GM21367 (cell line): Measurements from ENCODE around the gene IGFBPL1.
"Not testable (repeated sequence)": the region's sequence is repeated elsewhere in the genome, so short reads cannot be mapped to it uniquely, and the experiment has no call there.

Experiments
- ATAC-seq: cut with Tn5 transposase; IDR thresholded peaks from one replicate; pipeline ENCODE4 v1.9.1; 2021; ENCODE audit not compliant: unreplicated experiment

IGFBPL1 gene

GRCh38 chr9:38423973-38424843, at the start of gene IGFBPL1:
IGFBPL1 (minus strand) TSS chr9:38424454; CDS start chr9:38424424, 30 bp downstream.
- ATAC-seq: no peak

GRCh38 chr9:38472583-38473249, 48.5 kb upstream of the IGFBPL1 start:
- ATAC-seq: not testable (repeated sequence)

- no peak for ATAC-seq
Observed at GRCh38 chr9:38467404-38467803, 43.1 kb upstream of the IGFBPL1 start.

- ATAC-seq: no peak
Observed at GRCh38 chr9:38453835-38454234, 29.6 kb upstream of the IGFBPL1 start.

GRCh38 chr9:38451162-38451561, 26.9 kb upstream of the IGFBPL1 start:
- no peak for ATAC-seq

GRCh38 chr9:38447703-38448102, 23.4 kb upstream of the IGFBPL1 start:
- no peak for ATAC-seq

GRCh38 chr9:38445154-38446043, 21.1 kb upstream of the IGFBPL1 start:
- ATAC-seq: peak; percentile 87

GRCh38 chr9:38443597-38443996, 19.3 kb upstream of the IGFBPL1 start:
- no peak for ATAC-seq

GRCh38 chr9:38443181-38443580, 18.9 kb upstream of the IGFBPL1 start:
- no peak for ATAC-seq

GRCh38 chr9:38442473-38443096, 18.3 kb upstream of the IGFBPL1 start:
- no peak for ATAC-seq

GRCh38 chr9:38441347-38442085, 17.3 kb upstream of the IGFBPL1 start:
- no peak for ATAC-seq

GRCh38 chr9:38440516-38440915, 16.3 kb upstream of the IGFBPL1 start:
- no peak for ATAC-seq

- ATAC-seq: no peak
Observed at GRCh38 chr9:38439916-38440301, 15.7 kb upstream of the IGFBPL1 start.

GRCh38 chr9:38439291-38439915, 15.1 kb upstream of the IGFBPL1 start:
- ATAC-seq: no peak

GRCh38 chr9:38437193-38437823, 13.1 kb upstream of the IGFBPL1 start:
- no peak for ATAC-seq

- no peak for ATAC-seq
Observed at GRCh38 chr9:38436708-38437107, 12.5 kb upstream of the IGFBPL1 start.

GRCh38 chr9:38435521-38435920, 11.3 kb upstream of the IGFBPL1 start:
- ATAC-seq: no peak

- ATAC-seq: no peak
Observed at GRCh38 chr9:38434853-38435252, 10.6 kb upstream of the IGFBPL1 start.

GRCh38 chr9:38434365-38434764, 10.1 kb upstream of the IGFBPL1 start:
- no peak for ATAC-seq
